ENCODE data around the gene ALDH1A1.

ALDH1A1 gene

DNA sequence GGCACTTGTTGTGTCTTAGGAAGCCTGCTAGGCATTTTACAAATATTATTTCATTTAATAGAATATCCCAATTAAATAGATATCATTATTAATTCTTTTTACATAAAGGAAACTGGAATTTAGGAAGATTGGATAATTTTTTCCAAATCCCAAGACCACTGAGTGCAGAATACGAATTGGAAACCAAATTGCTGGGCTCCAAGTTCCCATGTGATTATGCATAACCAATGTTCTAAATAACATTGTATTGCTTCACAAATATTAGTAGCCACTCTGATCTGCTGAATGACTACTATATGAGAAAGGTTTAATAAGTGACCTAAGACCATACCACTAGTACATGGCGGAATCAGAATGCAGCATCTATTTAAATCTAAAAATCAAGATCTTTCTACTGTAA is 57.7 kb downstream of the ALDH1A1 start:
- Histone ChIP-seq H3K23ac (ENCODE audit: low read length) (no peak overlapping the region), H3K9me3 (ENCODE audit: insufficient read depth, low read depth, low read length) (no peaks in the 10 kb centered on the region), H3K4ac (ENCODE audit: low read depth, low read length) (no peak overlapping the region), H3K4me2 (ENCODE audit: low read length) (no peak overlapping the region), H3K27ac (ENCODE audit: low read depth, low read length) (no peak overlapping the region), H4K91ac (ENCODE audit: low read depth, low read length) (no peak overlapping the region), H4K12ac (ENCODE audit: low read depth, low read length) (no peak overlapping the region), H3K4me3 (ENCODE audit: low read depth, low read length) (no peak overlapping the region), H2BK5ac (ENCODE audit: low read depth, low read length, poor library complexity) (no peak overlapping the region), H3K14ac (ENCODE audit: low read length) (no peak overlapping the region), H2AK5ac (ENCODE audit: low read length) (no peak overlapping the region), H2BK120ac (ENCODE audit: insufficient read depth, low read length, poor library complexity) (no peak overlapping the region), H4K8ac (ENCODE audit: low read depth, low read length) (no peak overlapping the region), H2AFZ (ENCODE audit: insufficient read depth, low read length, poor library complexity) (no peak overlapping the region), H3K79me2 (ENCODE audit: control insufficient read depth, insufficient read depth, low read length, poor library complexity) (no peaks in the 10 kb centered on the region), H3K36me3 (ENCODE audit: control insufficient read depth in 1 of 2, insufficient read depth in 2 of 2, low read length in 2 of 2) (no peaks in the 10 kb centered on the region), H3K79me1 (ENCODE audit: low read length) (no peaks in the 10 kb centered on the region), H3K18ac (ENCODE audit: low read length) (no peak overlapping the region), H3K4me1 (ENCODE audit: control insufficient read depth in 1 of 2, insufficient read depth in 2 of 2, low read length in 2 of 2) (no peaks in the 10 kb centered on the region), H2BK12ac (ENCODE audit: low read length) (no peak overlapping the region), H3K9ac (ENCODE audit: low read length) (no peak overlapping the region), H3K27me3 (ENCODE audit: insufficient read depth, low read length) (no peaks in the 10 kb centered on the region)
- no peak for DNase-seq
- no CpG with 5 or more reads among the region's 2 CpGs for WGBS (ENCODE audit: extremely low coverage, insufficient coverage, insufficient read length)

DNA sequence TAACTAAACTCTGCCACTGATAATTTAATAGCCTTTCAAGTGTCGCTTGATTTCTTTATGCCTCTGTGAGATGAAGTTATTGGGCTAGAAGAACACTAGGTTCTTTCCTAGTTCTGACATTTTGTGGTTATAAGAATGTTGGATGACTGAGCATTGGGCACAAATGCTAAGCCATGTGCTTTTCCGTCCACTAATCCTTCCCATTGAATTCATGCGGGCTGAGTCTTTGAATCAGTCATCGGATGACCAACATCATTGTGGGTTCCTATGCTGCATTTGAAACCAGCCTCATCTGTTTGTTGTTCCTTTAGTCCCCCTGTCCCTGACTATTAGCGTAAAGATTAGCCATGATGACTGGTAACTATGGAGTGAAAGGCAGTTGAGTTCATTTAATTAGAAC is 58.5 kb downstream of the ALDH1A1 start:
- Histone ChIP-seq H3K4ac (ENCODE audit: low read depth, low read length) (no peak overlapping the region), H3K36me3 (ENCODE audit: control insufficient read depth in 1 of 2, insufficient read depth in 2 of 2, low read length in 2 of 2) (no peaks in the 10 kb centered on the region), H3K9me3 (ENCODE audit: insufficient read depth, low read depth, low read length) (no peaks in the 10 kb centered on the region), H3K79me2 (ENCODE audit: control insufficient read depth, insufficient read depth, low read length, poor library complexity) (no peaks in the 10 kb centered on the region), H4K91ac (ENCODE audit: low read depth, low read length) (no peak overlapping the region), H2BK120ac (ENCODE audit: insufficient read depth, low read length, poor library complexity) (no peak overlapping the region), H4K8ac (ENCODE audit: low read depth, low read length) (no peak overlapping the region), H3K14ac (ENCODE audit: low read length) (no peak overlapping the region), H3K18ac (ENCODE audit: low read length) (no peak overlapping the region), H2BK5ac (ENCODE audit: low read depth, low read length, poor library complexity) (no peak overlapping the region), H3K79me1 (ENCODE audit: low read length) (no peaks in the 10 kb centered on the region), H3K23ac (ENCODE audit: low read length) (no peak overlapping the region), H2AFZ (ENCODE audit: insufficient read depth, low read length, poor library complexity) (no peak overlapping the region), H3K27ac (ENCODE audit: low read depth, low read length) (no peak overlapping the region), H3K9ac (ENCODE audit: low read length) (no peak overlapping the region), H2AK5ac (ENCODE audit: low read length) (no peak overlapping the region), H3K4me3 (ENCODE audit: low read depth, low read length) (no peak overlapping the region), H3K4me1 (ENCODE audit: control insufficient read depth in 1 of 2, insufficient read depth in 2 of 2, low read length in 2 of 2) (no peaks in the 10 kb centered on the region), H3K4me2 (ENCODE audit: low read length) (no peak overlapping the region), H3K27me3 (ENCODE audit: insufficient read depth, low read length) (no peaks in the 10 kb centered on the region), H2BK12ac (ENCODE audit: low read length) (no peak overlapping the region), H4K12ac (ENCODE audit: low read depth, low read length) (no peak overlapping the region)
- DNase-seq: no peak
- no CpG with 5 or more reads among the region's 5 CpGs for WGBS (ENCODE audit: extremely low coverage, insufficient coverage, insufficient read length)

DNA sequence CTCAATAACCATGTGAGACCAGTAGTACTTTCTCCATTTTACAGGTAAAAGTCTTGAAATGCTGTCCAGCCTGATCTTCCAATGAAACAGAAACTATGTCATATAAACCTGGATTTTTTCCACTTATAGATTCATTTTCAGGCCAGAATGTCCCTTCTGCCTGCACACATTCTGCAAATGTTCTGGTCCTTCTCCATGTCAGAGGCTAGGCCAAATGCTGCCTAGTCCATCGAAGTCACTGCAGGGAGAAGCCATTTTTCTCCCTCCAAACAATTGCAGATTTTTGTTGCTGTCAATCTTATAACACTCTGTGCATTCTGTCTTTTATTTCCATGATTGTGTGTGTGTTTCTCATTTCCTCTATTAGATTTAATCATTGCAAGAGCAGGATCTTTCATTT is 59.4 kb downstream of the ALDH1A1 start:
- Histone ChIP-seq H3K4me1 (ENCODE audit: control insufficient read depth in 1 of 2, insufficient read depth in 2 of 2, low read length in 2 of 2) (no peaks in the 10 kb centered on the region), H4K8ac (ENCODE audit: low read depth, low read length) (no peak overlapping the region), H3K4me2 (ENCODE audit: low read length) (no peak overlapping the region), H3K18ac (ENCODE audit: low read length) (no peak overlapping the region), H3K27me3 (ENCODE audit: insufficient read depth, low read length) (no peaks in the 10 kb centered on the region), H2BK120ac (ENCODE audit: insufficient read depth, low read length, poor library complexity) (no peak overlapping the region), H3K23ac (ENCODE audit: low read length) (no peak overlapping the region), H2AFZ (ENCODE audit: insufficient read depth, low read length, poor library complexity) (no peak overlapping the region), H3K79me2 (ENCODE audit: control insufficient read depth, insufficient read depth, low read length, poor library complexity) (no peaks in the 10 kb centered on the region), H4K12ac (ENCODE audit: low read depth, low read length) (no peak overlapping the region), H3K4ac (ENCODE audit: low read depth, low read length) (no peak overlapping the region), H2BK5ac (ENCODE audit: low read depth, low read length, poor library complexity) (no peak overlapping the region), H2BK12ac (ENCODE audit: low read length) (no peak overlapping the region), H3K9ac (ENCODE audit: low read length) (no peak overlapping the region), H3K4me3 (ENCODE audit: low read depth, low read length) (no peak overlapping the region), H3K36me3 (ENCODE audit: control insufficient read depth in 1 of 2, insufficient read depth in 2 of 2, low read length in 2 of 2) (no peaks in the 10 kb centered on the region), H3K9me3 (ENCODE audit: insufficient read depth, low read depth, low read length) (no peaks in the 10 kb centered on the region), H3K79me1 (ENCODE audit: low read length) (no peaks in the 10 kb centered on the region), H4K91ac (ENCODE audit: low read depth, low read length) (no peak overlapping the region), H2AK5ac (ENCODE audit: low read length) (no peak overlapping the region), H3K27ac (ENCODE audit: low read depth, low read length) (no peak overlapping the region), H3K14ac (ENCODE audit: low read length) (no peak overlapping the region)
- DNase-seq: peak; percentile 13 to 77
- no CpG with 5 or more reads among the region's 1 CpG for WGBS (ENCODE audit: extremely low coverage, insufficient coverage, insufficient read length)

DNA sequence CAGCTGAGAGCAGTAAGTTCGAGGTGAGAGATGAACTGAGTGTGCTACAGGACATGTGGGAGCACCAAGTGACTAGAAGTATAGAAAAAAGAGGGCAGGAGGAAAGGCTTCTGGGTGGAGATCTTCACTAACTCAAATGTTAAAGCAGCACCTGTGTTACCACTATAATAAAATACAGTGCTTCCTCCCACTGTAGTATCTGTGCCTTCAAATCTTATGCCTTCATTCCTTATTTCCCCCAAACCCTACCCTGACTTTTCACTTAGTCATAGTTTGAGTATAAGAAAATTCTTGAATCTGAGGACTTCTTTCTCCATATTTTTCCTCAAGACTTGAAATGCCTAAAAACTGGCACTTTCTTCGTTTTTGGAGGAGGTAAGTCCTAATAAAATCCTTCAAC is 61.8 kb downstream of the ALDH1A1 start:
- H3K9me3 ChIP-seq (ENCODE audit: insufficient read depth, low read depth, low read length): no peaks in the 10 kb centered on the region
- H4K8ac ChIP-seq (ENCODE audit: low read depth, low read length): no peak overlapping the region
- no peak overlapping the region for H2BK5ac ChIP-seq (ENCODE audit: low read depth, low read length, poor library complexity)
- no CpG with 5 or more reads among the region's 2 CpGs for WGBS (ENCODE audit: extremely low coverage, insufficient coverage, insufficient read length)
- no peak overlapping the region for H3K9ac ChIP-seq (ENCODE audit: low read length)
- no peaks in the 10 kb centered on the region for H3K79me2 ChIP-seq (ENCODE audit: control insufficient read depth, insufficient read depth, low read length, poor library complexity)
- H2AK5ac ChIP-seq (ENCODE audit: low read length): no peak overlapping the region
- H3K14ac ChIP-seq (ENCODE audit: low read length): no peak overlapping the region
- H4K91ac ChIP-seq (ENCODE audit: low read depth, low read length): no peak overlapping the region
- no peak overlapping the region for H4K12ac ChIP-seq (ENCODE audit: low read depth, low read length)
- H2BK12ac ChIP-seq (ENCODE audit: low read length): no peak overlapping the region
- H3K18ac ChIP-seq (ENCODE audit: low read length): no peak overlapping the region
- no peaks in the 10 kb centered on the region for H3K27me3 ChIP-seq (ENCODE audit: insufficient read depth, low read length)
- no peaks in the 10 kb centered on the region for H3K4me1 ChIP-seq (ENCODE audit: control insufficient read depth in 1 of 2, insufficient read depth in 2 of 2, low read length in 2 of 2)
- no peak overlapping the region for H3K4ac ChIP-seq (ENCODE audit: low read depth, low read length)
- H2AFZ ChIP-seq (ENCODE audit: insufficient read depth, low read length, poor library complexity): no peak overlapping the region
- H3K4me2 ChIP-seq (ENCODE audit: low read length): no peak overlapping the region
- H3K27ac ChIP-seq (ENCODE audit: low read depth, low read length): no peak overlapping the region
- H3K79me1 ChIP-seq (ENCODE audit: low read length): no peaks in the 10 kb centered on the region
- DNase-seq: no peak
- no peak overlapping the region for H3K23ac ChIP-seq (ENCODE audit: low read length)
- no peak overlapping the region for H3K4me3 ChIP-seq (ENCODE audit: low read depth, low read length)
- no peak overlapping the region for H2BK120ac ChIP-seq (ENCODE audit: insufficient read depth, low read length, poor library complexity)
- no peaks in the 10 kb centered on the region for H3K36me3 ChIP-seq (ENCODE audit: control insufficient read depth in 1 of 2, insufficient read depth in 2 of 2, low read length in 2 of 2)
